Peyer's patch (tissue), 4 donors: ENCODE data around the gene KCNJ6.

ENCODE experiments used
- POLR2A ChIP-seq, 2 donors: fragments of 450-650 bp; IDR thresholded peaks; one replicate each; pipeline ENCODE4 v1.5.1; 2017; ENCODE audit warnings: antibody characterized with exemption in 2 of 2, mild to moderate bottlenecking in 2 of 2, moderate library complexity in 2 of 2
- TF ChIP-seq, protein P1 (sequence below), 6 experiments: fragments of 450-650 bp in 4 of 6; fragments of 200-600 bp in 2 of 6; sonication (generic) in 1 of 6; IDR thresholded peaks; one replicate each; pipeline ENCODE4 v1.5.1; 2017 to 2019; ENCODE audit warnings: antibody characterized with exemption in 6 of 6, mild to moderate bottlenecking in 3 of 6, moderate library complexity in 1 of 6

DNA sequence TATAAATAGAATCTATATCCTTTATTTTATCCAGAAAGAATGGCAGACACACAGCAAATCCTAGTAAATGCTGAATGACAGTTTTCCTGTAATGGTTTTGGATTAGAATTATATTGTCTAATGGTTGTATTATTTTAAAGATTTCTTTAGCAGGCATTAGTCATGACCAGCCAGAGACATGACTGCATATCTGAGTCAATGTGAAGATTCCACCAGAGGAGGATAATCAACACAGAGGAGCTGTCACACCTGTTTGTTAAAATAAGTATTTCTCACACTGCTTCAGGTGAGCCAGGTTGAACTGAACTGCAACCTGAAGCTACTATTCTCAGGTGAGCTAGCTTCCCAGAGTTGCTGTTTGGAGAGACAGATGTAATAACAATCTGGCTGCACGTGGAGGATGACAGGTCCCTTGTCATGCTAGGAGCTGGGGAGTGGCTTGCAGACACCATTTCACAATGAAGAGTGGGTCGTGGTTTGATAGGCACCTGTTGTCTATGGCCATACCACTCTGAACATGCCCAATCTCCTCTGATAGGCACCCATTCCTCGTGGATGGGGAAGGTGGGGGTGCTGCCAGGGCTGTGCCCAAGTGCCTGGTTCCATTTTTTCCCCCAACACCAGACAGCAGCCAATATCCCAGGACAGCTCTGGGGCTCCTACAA lies 94.3 kb downstream of the KCNJ6 start:
- TF ChIP-seq, protein P1, sequence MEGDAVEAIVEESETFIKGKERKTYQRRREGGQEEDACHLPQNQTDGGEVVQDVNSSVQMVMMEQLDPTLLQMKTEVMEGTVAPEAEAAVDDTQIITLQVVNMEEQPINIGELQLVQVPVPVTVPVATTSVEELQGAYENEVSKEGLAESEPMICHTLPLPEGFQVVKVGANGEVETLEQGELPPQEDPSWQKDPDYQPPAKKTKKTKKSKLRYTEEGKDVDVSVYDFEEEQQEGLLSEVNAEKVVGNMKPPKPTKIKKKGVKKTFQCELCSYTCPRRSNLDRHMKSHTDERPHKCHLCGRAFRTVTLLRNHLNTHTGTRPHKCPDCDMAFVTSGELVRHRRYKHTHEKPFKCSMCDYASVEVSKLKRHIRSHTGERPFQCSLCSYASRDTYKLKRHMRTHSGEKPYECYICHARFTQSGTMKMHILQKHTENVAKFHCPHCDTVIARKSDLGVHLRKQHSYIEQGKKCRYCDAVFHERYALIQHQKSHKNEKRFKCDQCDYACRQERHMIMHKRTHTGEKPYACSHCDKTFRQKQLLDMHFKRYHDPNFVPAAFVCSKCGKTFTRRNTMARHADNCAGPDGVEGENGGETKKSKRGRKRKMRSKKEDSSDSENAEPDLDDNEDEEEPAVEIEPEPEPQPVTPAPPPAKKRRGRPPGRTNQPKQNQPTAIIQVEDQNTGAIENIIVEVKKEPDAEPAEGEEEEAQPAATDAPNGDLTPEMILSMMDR (IDR thresholded peaks at IDR 0.05), result no peak
- no peak for TF ChIP-seq POLR2A (IDR thresholded peaks at IDR 0.05)
